ENCODE data around the gene TANGO2.

TANGO2 gene

DNA sequence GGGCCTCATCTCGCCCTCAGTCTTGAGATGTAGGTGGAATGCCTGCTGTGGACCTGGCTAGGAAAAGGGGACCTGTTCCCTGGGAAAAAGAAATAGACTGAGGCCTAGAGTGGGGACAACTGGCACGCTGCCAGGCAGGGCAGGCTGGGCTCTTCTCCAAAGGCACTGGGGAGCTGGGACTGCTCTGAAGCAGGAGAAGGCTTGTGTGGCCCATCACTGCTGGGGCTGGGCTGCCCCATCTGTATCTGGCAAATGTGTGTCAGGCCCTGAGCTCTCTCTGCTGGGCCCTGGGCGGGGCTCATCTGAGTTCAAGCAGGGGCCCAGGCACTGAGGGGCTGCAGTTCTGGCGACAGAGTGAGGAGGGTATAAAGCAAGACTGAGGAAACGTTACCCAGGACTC lies 37.2 kb upstream of the TANGO2 start:
- DNase-seq: no peak

GRCh38 chr22:19984201-19984753 lies 36.6 kb upstream of the TANGO2 start:
- DNase-seq: no peak

GRCh38 chr22:19984851-19985811 lies 35.8 kb upstream of the TANGO2 start:
- DNase-seq: no peak

GRCh38 chr22:19986011-19986409 lies 34.9 kb upstream of the TANGO2 start:
- DNase-seq: no peak

- peak; percentile 84 for DNase-seq
These were observed 34.2 kb upstream of the TANGO2 start for GRCh38 chr22:19986410-19987341.

DNA sequence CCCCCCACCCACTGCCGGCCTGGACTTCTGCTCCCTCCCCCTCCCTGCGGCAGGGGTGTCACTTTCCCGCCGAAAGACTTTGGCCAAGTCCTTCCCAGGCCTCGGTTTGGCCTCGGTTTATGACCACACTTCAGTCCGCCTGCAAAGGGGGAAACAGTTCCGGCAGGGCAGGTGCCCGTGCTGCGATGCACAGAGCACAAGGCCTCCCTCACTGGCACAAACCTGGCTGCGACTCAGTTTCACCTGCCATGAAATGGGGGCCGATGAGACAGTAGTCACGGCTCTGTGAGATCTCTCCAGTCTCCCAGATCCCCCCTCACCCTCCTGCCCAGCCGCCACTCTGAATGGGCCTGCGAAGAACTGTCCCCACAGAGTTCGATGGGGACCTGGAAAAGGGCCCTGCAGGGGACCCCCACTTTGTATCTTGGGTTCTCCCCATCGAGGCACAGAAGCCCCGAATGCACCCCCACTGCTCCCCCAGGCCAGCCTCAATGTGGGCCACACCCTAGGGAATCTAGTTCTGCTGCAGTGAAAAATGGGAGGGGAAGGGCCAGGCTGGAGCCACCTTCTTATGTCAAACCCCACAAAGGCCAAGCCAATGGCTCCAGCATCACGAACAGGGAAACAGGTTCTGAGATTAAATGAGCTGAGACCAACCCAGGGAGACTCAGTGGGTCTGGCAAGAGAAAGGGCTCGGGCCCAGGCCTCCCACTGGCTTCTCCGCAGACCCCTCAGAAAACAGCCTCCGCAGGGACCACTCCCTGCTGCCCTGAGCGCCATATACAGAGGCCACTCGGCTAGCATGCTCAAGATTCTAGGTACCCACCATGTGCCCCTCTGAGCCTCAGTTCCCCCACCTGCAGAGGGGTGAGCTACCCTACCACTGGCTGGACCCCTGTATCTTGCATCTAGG lies 33.3 kb upstream of the TANGO2 start:
- DNase-seq: no peak

DNA sequence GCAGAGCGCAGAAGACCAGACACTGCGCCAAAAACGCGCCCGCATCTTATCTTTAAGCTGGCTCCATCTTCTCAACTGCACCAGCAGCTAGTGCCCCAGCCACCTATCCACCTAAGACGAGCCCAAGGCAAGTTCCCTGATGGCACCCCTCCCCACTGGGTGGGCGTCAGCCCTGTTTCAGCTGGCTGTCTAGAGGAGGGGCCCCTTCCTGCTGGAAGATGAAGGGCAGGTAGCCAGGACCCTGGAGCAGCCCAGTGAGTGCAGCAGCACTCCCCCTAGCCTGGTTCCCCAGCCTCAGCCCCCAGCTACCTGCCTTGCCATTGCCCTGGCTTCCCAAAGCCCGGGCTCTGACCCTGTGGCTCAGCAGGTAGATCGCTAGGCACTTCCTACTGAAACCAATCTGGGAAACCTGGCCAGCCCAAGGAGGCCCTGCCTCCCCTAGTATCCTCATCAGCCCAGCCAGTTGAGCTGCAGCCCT lies 32.5 kb upstream of the TANGO2 start:
- no peak for DNase-seq

DNA sequence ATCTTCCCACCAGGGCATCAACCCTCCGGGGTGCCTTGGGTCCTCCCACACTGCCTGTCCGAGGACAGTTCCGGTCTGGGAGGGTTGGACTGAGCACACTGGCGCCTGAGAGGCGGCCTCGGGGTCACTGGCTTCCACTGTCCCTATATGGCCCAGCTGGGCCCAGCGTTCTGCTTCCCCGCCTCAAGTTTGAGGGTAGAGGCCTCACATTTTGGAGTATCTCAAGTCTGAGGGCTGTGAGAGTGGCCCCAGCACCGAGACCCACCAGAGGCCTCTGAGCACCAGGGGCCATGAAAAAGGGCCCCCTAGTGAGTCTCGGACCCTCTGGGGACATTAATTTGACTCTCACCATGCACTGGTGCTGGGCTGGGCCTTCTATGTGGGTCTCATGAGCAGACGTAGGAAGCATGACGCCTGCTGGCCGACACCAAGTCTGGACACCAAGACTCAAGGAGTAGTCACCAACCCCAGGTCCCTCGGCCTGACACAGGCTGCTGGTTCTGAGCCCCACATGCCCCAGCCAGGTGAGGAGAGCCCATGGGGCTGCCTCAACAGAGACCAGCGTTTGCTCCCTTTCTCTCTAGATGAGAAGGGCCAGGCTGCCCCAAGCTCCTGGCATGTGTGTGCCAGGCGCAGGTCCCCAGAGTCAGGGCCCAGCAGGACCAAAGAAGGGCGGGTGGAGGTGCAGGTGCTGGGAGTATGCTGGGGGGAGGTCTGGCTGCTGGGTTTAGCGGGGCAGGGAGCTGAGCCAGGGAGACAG lies 31.8 kb upstream of the TANGO2 start:
- DNase-seq: no peak

DNA sequence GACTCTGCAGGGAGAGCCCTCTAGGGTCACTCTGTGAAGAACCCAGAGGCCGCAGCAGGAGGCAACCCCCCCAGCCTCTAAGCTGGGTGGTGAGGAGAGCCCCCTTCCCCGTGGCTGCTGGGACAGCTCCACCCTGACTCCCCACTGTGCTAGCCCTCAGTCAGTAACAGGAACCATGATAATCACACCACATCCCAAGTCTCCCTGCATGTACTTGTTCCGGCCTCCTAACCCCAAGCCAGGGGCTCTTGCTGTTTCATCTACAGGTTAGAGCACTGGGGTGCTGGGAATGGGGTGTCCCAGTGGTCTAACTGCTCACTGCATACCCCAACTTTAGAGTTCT lies 31.2 kb upstream of the TANGO2 start:
- DNase-seq: no peak

DNA sequence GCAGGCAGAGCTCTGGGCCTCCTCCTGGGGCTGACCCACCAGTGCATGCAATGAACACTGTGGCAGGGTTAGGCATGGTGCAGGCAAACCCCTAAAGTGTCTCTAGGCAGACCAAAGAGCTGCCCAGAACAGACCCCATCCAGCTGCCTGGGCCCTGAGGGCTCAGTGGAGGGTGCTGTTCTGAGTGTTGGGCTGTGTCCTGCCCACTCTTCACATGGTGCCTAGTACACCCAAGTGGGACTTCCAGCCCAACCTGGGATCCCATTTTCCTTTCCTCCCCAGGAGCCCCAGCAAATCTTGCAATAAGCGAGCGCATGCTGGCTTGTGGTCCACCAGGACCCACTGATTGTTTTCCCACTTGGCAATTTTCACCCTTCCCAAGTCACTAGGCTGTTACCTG lies 30.7 kb upstream of the TANGO2 start:
- DNase-seq: no peak

GRCh38 chr22:19990609-19991394 lies 30.1 kb upstream of the TANGO2 start:
- no peak for DNase-seq

GRCh38 chr22:19991395-19991644 lies 29.6 kb upstream of the TANGO2 start:
- no peak for DNase-seq

- DNase-seq: no peak
These were observed 29.1 kb upstream of the TANGO2 start for GRCh38 chr22:19991645-19992451.

DNA sequence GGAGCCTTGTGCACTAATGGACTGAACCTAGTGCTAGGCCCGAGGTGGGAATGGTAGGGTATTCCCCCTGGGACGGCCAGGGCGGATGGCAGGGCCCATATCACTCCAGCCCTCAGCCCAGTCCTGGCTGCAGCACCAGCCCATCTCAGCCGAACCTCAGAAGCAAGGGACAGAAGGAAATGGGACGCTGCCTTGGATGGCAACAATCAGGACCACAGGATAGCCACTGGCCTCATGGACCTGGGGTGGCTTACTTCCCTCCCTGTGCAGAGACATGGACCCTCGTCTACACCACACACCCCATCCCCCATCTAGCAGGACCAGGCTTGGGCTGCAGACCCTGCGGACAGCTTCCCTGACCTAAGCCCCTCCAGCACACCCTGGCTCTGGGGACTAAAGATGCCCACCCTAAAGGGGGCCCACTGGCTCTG lies 28.4 kb upstream of the TANGO2 start:
- DNase-seq: no peak

- no peak for DNase-seq
These were observed 28.0 kb upstream of the TANGO2 start for GRCh38 chr22:19992921-19993355.

- no peak for DNase-seq
These were observed 27.0 kb upstream of the TANGO2 start for GRCh38 chr22:19993926-19994325.

DNA sequence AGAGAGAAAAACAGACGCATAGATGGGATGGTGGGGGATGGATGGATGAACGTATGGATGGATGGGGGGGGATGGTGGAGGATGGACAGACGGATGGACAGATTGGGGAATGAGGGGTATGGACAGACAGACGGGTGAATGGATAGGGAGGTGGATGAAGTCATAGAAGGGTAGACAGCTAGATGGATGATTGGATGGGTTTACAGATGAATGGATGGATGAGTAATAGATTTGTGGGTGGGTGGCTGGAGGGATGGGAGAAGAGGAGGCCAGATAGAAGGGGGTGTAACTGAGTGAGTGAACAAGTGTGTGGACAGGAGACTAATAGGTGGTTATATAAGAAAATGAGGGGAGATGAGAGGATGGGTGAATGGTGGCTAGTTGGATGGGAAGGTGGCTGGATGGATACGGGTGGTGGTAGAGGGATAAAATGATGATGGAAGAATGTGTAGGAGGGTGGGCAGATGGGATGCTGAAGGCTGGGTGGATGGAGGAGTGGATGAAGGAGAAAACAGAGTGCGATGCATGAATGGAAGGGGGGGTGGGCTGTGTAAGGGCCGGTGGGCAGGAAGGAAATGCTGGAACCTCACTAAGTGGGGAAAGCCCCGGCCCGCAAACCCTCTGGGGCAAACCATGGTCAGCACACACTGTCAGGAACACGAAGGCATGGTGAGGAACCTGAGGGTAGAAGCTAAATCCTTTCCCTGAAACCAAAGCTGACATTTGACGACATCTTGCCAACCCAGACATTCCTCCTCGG lies 25.9 kb upstream of the TANGO2 start:
- DNase-seq: no peak

- DNase-seq: no peak
These were observed 25.1 kb upstream of the TANGO2 start for GRCh38 chr22:19995611-19996339.

Data from suppressor macrophage treated with lipopolysaccharide for 4 hours (primary cell).